Endothelial cell of umbilical vein (primary cell): ENCODE data around the gene CCDC3. TPM values are rescaled to one million over a fixed set of nuclear protein-coding genes. Genes with fewer than 3 reads are reported as not detected.

Source experiments
- BruUV-seq: library from RNA; stranded (reverse); fragments of 400-500 nt; replicated peaks from 2 replicates; lab custom pipeline; 2021; lab: Mats Ljungman, UMichigan
- CTCF ChIA-PET: fragments of 300-600, 350-600 bp; sonication (Branson Sonifier 250); formaldehyde crosslinking; loops from one replicate; lab custom pipeline; 2021; ENCODE audit warnings: antibody characterized with exemption, inconsistent platforms; lab: Charles Lee
- POLR2A ChIA-PET: fragments of 300-600, 350-600 bp; sonication (Branson Sonifier 250); formaldehyde crosslinking; loops from one replicate; lab custom pipeline; 2021; ENCODE audit warnings: antibody characterized with exemption, inconsistent platforms; lab: Charles Lee
- DNase-seq: peaks from one replicate; pipeline ENCODE4 v3.0.0-alpha.2; 2011; ENCODE audit warnings: low read depth, low spot score
- FAIRE-seq: peaks from 2 replicates; lab custom pipeline; 2011; peaks lifted over from hg19 to GRCh38; lab: Jason Lieb, UNC
- H2AFZ ChIP-seq: 2 replicates; pipeline ENCODE4 v1.6.0; 2012; ENCODE audit warnings: low read depth, low read length, control low read depth, inconsistent platforms
- H3K27ac ChIP-seq: 2 replicates; pipeline ENCODE4 v1.5.1; 2011; ENCODE audit warnings: low read depth, mild to moderate bottlenecking, control low read depth, low read length, moderate library complexity; ENCODE audit not compliant: insufficient read depth
- H3K27me3 ChIP-seq, 2 experiments: 2 replicates each; pipeline versions ENCODE4 v1.6.0 to v1.6.1; 2011; ENCODE audit warnings: low read length in 2 of 2, mixed read lengths in 1 of 2; ENCODE audit not compliant: control insufficient read depth in 2 of 2, insufficient read depth in 2 of 2
- H3K36me3 ChIP-seq, 2 experiments: 2 replicates in 1 of 2; 3 replicates in 1 of 2; pipeline ENCODE4 v1.5.1; 2011; ENCODE audit warnings: low read length in 2 of 2, mild to moderate bottlenecking in 1 of 2, moderate library complexity in 1 of 2; ENCODE audit not compliant: control insufficient read depth in 2 of 2, insufficient read depth in 2 of 2; ENCODE audit errors: extremely low read depth in 1 of 2
- H3K4me1 ChIP-seq: 3 replicates; pipeline ENCODE4 v1.5.1; 2011; ENCODE audit warnings: mild to moderate bottlenecking, low read length; ENCODE audit not compliant: control insufficient read depth, insufficient read depth; ENCODE audit errors: extremely low read depth
- H3K4me2 ChIP-seq: 2 replicates; pipeline ENCODE4 v1.6.1; 2011; ENCODE audit warnings: low read length, control low read depth, mixed read lengths; ENCODE audit not compliant: insufficient read depth
- H3K4me3 ChIP-seq, 3 experiments: fragments of 200-600 bp in 1 of 3; sonication (generic), shearing (Covaris generic) in 1 of 3; replicated peaks in 1 of 3; 2 replicates each; pipeline ENCODE4 v1.5.1; 2011 to 2016; ENCODE audit warnings: control low read depth in 3 of 3, low read length in 3 of 3, mild to moderate bottlenecking in 2 of 3, inconsistent platforms in 1 of 3, low read depth in 1 of 3, moderate library complexity in 1 of 3; ENCODE audit not compliant: insufficient read depth in 1 of 3
- H3K79me2 ChIP-seq: 2 replicates; pipeline ENCODE4 v1.6.0; 2012; ENCODE audit warnings: low read length, inconsistent platforms; ENCODE audit not compliant: control insufficient read depth, insufficient read depth
- H3K9ac ChIP-seq: replicated peaks from 2 replicates; pipeline ENCODE3; 2011; ENCODE audit warnings: low read length, control low read depth; ENCODE audit not compliant: insufficient read depth; ENCODE audit errors: extremely low read depth
- H3K9me1 ChIP-seq: replicated peaks from 3 replicates; pipeline ENCODE4 v1.6.0; 2011; ENCODE audit warnings: mild to moderate bottlenecking, low read length; ENCODE audit not compliant: control insufficient read depth, insufficient read depth; ENCODE audit errors: extremely low read depth
- H3K9me3 ChIP-seq: replicated peaks from 2 replicates; pipeline ENCODE4 v1.5.1; 2012; ENCODE audit warnings: low read length, inconsistent platforms; ENCODE audit not compliant: control insufficient read depth, insufficient read depth
- H4K20me1 ChIP-seq: replicated peaks from 2 replicates; pipeline ENCODE3; 2011; ENCODE audit warnings: mild to moderate bottlenecking, low read length; ENCODE audit not compliant: control insufficient read depth, insufficient read depth; ENCODE audit errors: extremely low read depth
- CTCF ChIP-seq, 2 donors: IDR thresholded peaks; 1 replicate in 1 of 2; 2 replicates in 1 of 2; pipeline ENCODE4 v1.5.1; 2011; ENCODE audit warnings: low read length in 2 of 2, mild to moderate bottlenecking in 2 of 2, moderate library complexity in 2 of 2, control low read depth in 1 of 2, inconsistent platforms in 1 of 2, low read depth in 1 of 2; ENCODE audit not compliant: insufficient read depth in 1 of 2; ENCODE audit errors: extremely low read depth in 1 of 2
- EZH2 ChIP-seq: IDR thresholded peaks from 2 replicates; pipeline ENCODE4 v1.6.1; 2012; ENCODE audit warnings: borderline replicate concordance, low read depth, mild to moderate bottlenecking, moderate library complexity, low read length, inconsistent platforms; ENCODE audit not compliant: severe bottlenecking
- FOS ChIP-seq: IDR thresholded peaks from 2 replicates; pipeline ENCODE4 v1.6.1; 2011; ENCODE audit warnings: mild to moderate bottlenecking, low read length, moderate library complexity, borderline replicate concordance; ENCODE audit not compliant: insufficient read depth
- GATA2 ChIP-seq: IDR thresholded peaks from 2 replicates; pipeline ENCODE4 v1.7.0; 2011; ENCODE audit warnings: low read depth, mild to moderate bottlenecking, moderate library complexity, mixed read lengths, low read length; ENCODE audit not compliant: insufficient read length, insufficient read depth
- JUN ChIP-seq: IDR thresholded peaks from 2 replicates; pipeline ENCODE4 v1.6.1; 2011; ENCODE audit warnings: borderline replicate concordance, low read depth; ENCODE audit not compliant: insufficient read length, insufficient read depth
- MAX ChIP-seq: IDR thresholded peaks from 2 replicates; pipeline ENCODE4 v1.6.1; 2011; ENCODE audit not compliant: insufficient read depth, insufficient read length
- MYC ChIP-seq: IDR thresholded peaks from one replicate; pipeline ENCODE4 v1.6.1; 2011; ENCODE audit warnings: mild to moderate bottlenecking, low read depth, low read length
- POLR2A ChIP-seq: IDR thresholded peaks from 2 replicates; pipeline ENCODE4 v1.6.1; 2012; ENCODE audit warnings: low read depth, mild to moderate bottlenecking, control low read depth, low read length
- dilution Hi-C: fragments of 300-500 bp; cut with MboI; formaldehyde crosslinking; loops from one replicate; pipeline ENCODE4 v1.15.0; 2019; ENCODE audit warnings: low sequenced_read_pairs; ENCODE audit not compliant: extremely low pct_ligation_motif_present
- intact Hi-C: fragments of 100-400 bp; cut with micrococcal nuclease; formaldehyde crosslinking; loops from one replicate; pipeline ENCODE4 v1.10.0; 2022
- polyA plus RNA-seq, 4 experiments: library from polyadenylated mRNA; depleted of rRNA in 3 of 4; stranded (reverse) in 3 of 4; unstranded in 1 of 4; fragments of >200 nt; gene quantifications; 2 replicates each; pipeline versions ENCODE4 v1.2.1 to v1.2.3, GENCODE V29; 2011 to 2012; ENCODE audit warnings: missing spikeins in 1 of 4
- total RNA-seq: library from RNA; stranded (reverse); gene quantifications from 2 replicates; pipeline ENCODE4 v1.2.3, GENCODE V29; 2021

CCDC3 gene
- total and polyA plus RNA-seq, 2 donors (not counting 3 experiments of a cell fraction or from before 2014, with no cell fraction given) = 0.90 to 1.4 TPM

GRCh38 chr10:12938271-12938670 is 63.2 kb downstream of the CCDC3 start:
- H3K27ac ChIP-seq = no peak overlapping the region
- no peak overlapping the region for H3K9ac ChIP-seq
- DNase-seq (no peak), FAIRE-seq (no peak)
- H3K4me1 ChIP-seq = no peaks in the 10 kb centered on the region
- ChIA-PET POLR2A (no interaction called here), CTCF (interaction anchor here (1.4 kb wide), 1 partner anchor 37 kb away, joined by 5 read pairs; no protein-coding TSS in a partner anchor)
- TF ChIP-seq CTCF (IDR thresholded peaks at IDR 0.05; ENCODE audit: extremely low read depth in 1 of 2, insufficient read depth in 1 of 2, low read depth in 1 of 2, low read length in 2 of 2) = no peak
- no peak for TF ChIP-seq POLR2A
- no peak for TF ChIP-seq GATA2
- TF ChIP-seq JUN = no peak
- TF ChIP-seq EZH2 = no peak
- no peak for TF ChIP-seq MAX
- TF ChIP-seq FOS = no peak
- TF ChIP-seq MYC = no peak
- no peak overlapping the region for H3K4me2 ChIP-seq
- dilution Hi-C loops (no loop called here), intact Hi-C loops (no loop called here)
- no peaks in the 10 kb centered on the region for H3K27me3 ChIP-seq
- H3K9me3 ChIP-seq = no peaks in the 10 kb centered on the region
- H3K9me1 ChIP-seq = no peaks in the 10 kb centered on the region
- no peaks in the 10 kb centered on the region for H4K20me1 ChIP-seq
- no peak overlapping the region for H3K4me3 ChIP-seq
- H2AFZ ChIP-seq = no peak overlapping the region
- H3K36me3 ChIP-seq = no peaks in the 10 kb centered on the region
- BruUV-seq = no TSS peak
- no peaks in the 10 kb centered on the region for H3K79me2 ChIP-seq
